Measurements from ENCODE around the gene CCDC85B.

The CCDC85B gene

DNA sequence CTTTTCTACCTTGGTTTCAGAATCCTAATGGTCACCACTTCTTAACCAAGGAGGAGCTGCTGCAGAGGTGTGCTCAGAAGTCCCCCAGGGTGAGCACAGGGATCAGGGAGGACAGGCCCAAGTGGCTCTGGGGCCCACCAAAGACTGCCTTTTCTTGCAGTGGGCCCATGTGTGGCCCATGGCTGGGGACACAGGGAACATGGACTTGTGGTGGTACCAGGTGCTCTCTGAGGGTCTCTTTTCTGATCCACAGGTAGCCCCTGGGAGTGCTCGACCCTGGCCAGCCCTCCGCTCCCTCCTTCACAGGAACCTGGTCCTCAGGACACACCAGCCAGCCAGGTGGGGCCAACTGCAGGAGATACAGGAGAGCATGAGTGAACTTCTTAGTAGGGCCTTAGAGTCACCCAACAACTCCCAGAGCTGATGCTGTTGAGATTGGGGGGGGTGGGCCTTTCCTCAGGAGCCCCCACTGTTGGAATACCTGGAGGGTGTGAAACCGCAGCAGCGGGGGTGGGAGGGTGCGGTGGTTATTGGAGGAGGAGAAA lies 28.2 kb upstream of the CCDC85B start:
- H3K9ac ChIP-seq (ENCODE audit: insufficient read length, low read depth) = peak overlapping the region; percentile 97
- H3K4me1 ChIP-seq (ENCODE audit: insufficient read depth, insufficient read length) = peaks cover 28% of the 10 kb centered on the region
- H3K27me3 ChIP-seq (ENCODE audit: insufficient read depth, insufficient read length) = no peaks in the 10 kb centered on the region
- H3K4me3 ChIP-seq (ENCODE audit: insufficient read length, low read depth) = no peak overlapping the region
- no peak for TF ChIP-seq ZNF274 (IDR thresholded peaks at IDR 0.05; ENCODE audit: low read depth, low read length)
- TF ChIP-seq YY1 (IDR thresholded peaks at IDR 0.05; ENCODE audit: insufficient read depth, insufficient read length) = no peak
- TF ChIP-seq SUZ12 (IDR thresholded peaks at IDR 0.05; ENCODE audit: extremely low read depth, insufficient read depth, insufficient read length) = no peak
- H3K9me3 ChIP-seq (ENCODE audit: insufficient read depth, low read length) = no peaks in the 10 kb centered on the region
- peaks cover 62% of the 10 kb centered on the region for H3K36me3 ChIP-seq (ENCODE audit: insufficient read depth, insufficient read length, low read length)
- DNase-seq (ENCODE audit: low read depth, low spot score) = no peak

- no peak for DNase-seq (ENCODE audit: low read depth, low spot score)
- Histone ChIP-seq H3K9ac (ENCODE audit: insufficient read length, low read depth) (no peak overlapping the region), H3K36me3 (ENCODE audit: insufficient read depth, insufficient read length, low read length) (peaks cover 65% of the 10 kb centered on the region), H3K27me3 (ENCODE audit: insufficient read depth, insufficient read length) (no peaks in the 10 kb centered on the region), H3K4me1 (ENCODE audit: insufficient read depth, insufficient read length) (peaks cover 28% of the 10 kb centered on the region), H3K9me3 (ENCODE audit: insufficient read depth, low read length) (no peaks in the 10 kb centered on the region), H3K4me3 (ENCODE audit: insufficient read length, low read depth) (no peak overlapping the region)
- TF ChIP-seq YY1 (IDR thresholded peaks at IDR 0.05; ENCODE audit: insufficient read depth, insufficient read length) (no peak), SUZ12 (IDR thresholded peaks at IDR 0.05; ENCODE audit: extremely low read depth, insufficient read depth, insufficient read length) (no peak), ZNF274 (IDR thresholded peaks at IDR 0.05; ENCODE audit: low read depth, low read length) (no peak)
Measured at GRCh38 chr11:65862941-65863888, 27.3 kb upstream of the CCDC85B start.

GRCh38 chr11:65863889-65864705 lies 26.4 kb upstream of the CCDC85B start:
- H3K4me1 ChIP-seq (ENCODE audit: insufficient read depth, insufficient read length) = peaks cover 28% of the 10 kb centered on the region
- H3K36me3 ChIP-seq (ENCODE audit: insufficient read depth, insufficient read length, low read length) = peaks cover 73% of the 10 kb centered on the region
- H3K4me3 ChIP-seq (ENCODE audit: insufficient read length, low read depth) = no peak overlapping the region
- DNase-seq (ENCODE audit: low read depth, low spot score) = no peak
- no peaks in the 10 kb centered on the region for H3K27me3 ChIP-seq (ENCODE audit: insufficient read depth, insufficient read length)
- H3K9ac ChIP-seq (ENCODE audit: insufficient read length, low read depth) = no peak overlapping the region
- no peak for TF ChIP-seq SUZ12 (IDR thresholded peaks at IDR 0.05; ENCODE audit: extremely low read depth, insufficient read depth, insufficient read length)
- TF ChIP-seq YY1 (IDR thresholded peaks at IDR 0.05; ENCODE audit: insufficient read depth, insufficient read length) = no peak
- no peak for TF ChIP-seq ZNF274 (IDR thresholded peaks at IDR 0.05; ENCODE audit: low read depth, low read length)
- no peaks in the 10 kb centered on the region for H3K9me3 ChIP-seq (ENCODE audit: insufficient read depth, low read length)

DNA sequence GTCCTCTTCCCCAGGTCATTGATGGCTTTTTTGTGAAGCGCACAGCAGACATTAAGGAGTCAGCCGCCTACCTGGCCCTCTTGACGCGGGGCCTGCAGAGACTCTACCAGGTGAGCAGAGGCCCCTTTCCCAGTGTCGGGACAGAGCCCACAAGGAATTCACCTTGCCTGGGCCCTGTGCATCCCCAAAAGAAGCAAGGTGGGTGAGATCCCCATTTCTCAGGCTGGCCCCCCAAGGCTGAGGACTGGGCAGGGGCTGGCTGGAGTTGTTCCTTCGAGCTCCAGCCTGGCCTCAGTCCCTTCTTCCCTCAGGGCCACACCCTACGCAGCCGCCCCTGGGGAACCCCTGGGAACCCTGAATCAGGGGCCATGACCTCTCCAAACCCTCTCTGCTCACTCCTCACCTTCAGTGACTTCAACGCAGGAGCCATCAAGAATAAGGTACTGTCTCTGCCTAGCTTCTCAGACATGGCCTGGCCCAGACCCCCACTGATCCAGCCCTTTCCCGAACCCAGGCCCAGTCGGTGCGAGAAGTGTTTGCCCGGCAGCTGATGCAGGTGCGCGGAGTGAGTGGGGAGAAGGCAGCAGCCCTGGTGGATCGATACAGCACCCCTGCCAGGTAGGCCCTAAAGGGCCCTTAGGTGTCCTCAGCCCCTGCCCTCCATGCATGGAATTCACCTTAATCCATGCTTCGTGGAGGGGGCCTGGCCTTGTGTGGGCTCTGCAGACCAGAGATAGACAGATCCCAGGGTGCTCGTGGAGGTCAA lies 25.6 kb upstream of the CCDC85B start:
- no peak for DNase-seq (ENCODE audit: low read depth, low spot score)
- Histone ChIP-seq H3K4me1 (ENCODE audit: insufficient read depth, insufficient read length) (peaks cover 28% of the 10 kb centered on the region), H3K9ac (ENCODE audit: insufficient read length, low read depth) (no peak overlapping the region), H3K9me3 (ENCODE audit: insufficient read depth, low read length) (no peaks in the 10 kb centered on the region), H3K27me3 (ENCODE audit: insufficient read depth, insufficient read length) (no peaks in the 10 kb centered on the region), H3K36me3 (ENCODE audit: insufficient read depth, insufficient read length, low read length) (peaks cover 81% of the 10 kb centered on the region), H3K4me3 (ENCODE audit: insufficient read length, low read depth) (no peak overlapping the region)
- TF ChIP-seq YY1 (IDR thresholded peaks at IDR 0.05; ENCODE audit: insufficient read depth, insufficient read length) (no peak), ZNF274 (IDR thresholded peaks at IDR 0.05; ENCODE audit: low read depth, low read length) (no peak), SUZ12 (IDR thresholded peaks at IDR 0.05; ENCODE audit: extremely low read depth, insufficient read depth, insufficient read length) (no peak)

GRCh38 chr11:65865550-65866172 lies 24.8 kb upstream of the CCDC85B start:
- TF ChIP-seq ZNF274 (IDR thresholded peaks at IDR 0.05; ENCODE audit: low read depth, low read length) = no peak
- no peak for TF ChIP-seq YY1 (IDR thresholded peaks at IDR 0.05; ENCODE audit: insufficient read depth, insufficient read length)
- TF ChIP-seq SUZ12 (IDR thresholded peaks at IDR 0.05; ENCODE audit: extremely low read depth, insufficient read depth, insufficient read length) = no peak
- no peak for DNase-seq (ENCODE audit: low read depth, low spot score)
- H3K36me3 ChIP-seq (ENCODE audit: insufficient read depth, insufficient read length, low read length) = peaks cover 89% of the 10 kb centered on the region
- H3K4me3 ChIP-seq (ENCODE audit: insufficient read length, low read depth) = no peak overlapping the region
- peaks cover 33% of the 10 kb centered on the region for H3K4me1 ChIP-seq (ENCODE audit: insufficient read depth, insufficient read length)
- no peaks in the 10 kb centered on the region for H3K9me3 ChIP-seq (ENCODE audit: insufficient read depth, low read length)
- no peak overlapping the region for H3K9ac ChIP-seq (ENCODE audit: insufficient read length, low read depth)
- no peaks in the 10 kb centered on the region for H3K27me3 ChIP-seq (ENCODE audit: insufficient read depth, insufficient read length)

- H3K9ac ChIP-seq (ENCODE audit: insufficient read length, low read depth) = peak overlapping the region; percentile 24
- H3K36me3 ChIP-seq (ENCODE audit: insufficient read depth, insufficient read length, low read length) = peaks cover 94% of the 10 kb centered on the region
- no peak overlapping the region for H3K4me3 ChIP-seq (ENCODE audit: insufficient read length, low read depth)
- no peaks in the 10 kb centered on the region for H3K9me3 ChIP-seq (ENCODE audit: insufficient read depth, low read length)
- peaks cover 41% of the 10 kb centered on the region for H3K4me1 ChIP-seq (ENCODE audit: insufficient read depth, insufficient read length)
- DNase-seq (ENCODE audit: low read depth, low spot score) = no peak
- TF ChIP-seq SUZ12 (IDR thresholded peaks at IDR 0.05; ENCODE audit: extremely low read depth, insufficient read depth, insufficient read length) (no peak), YY1 (IDR thresholded peaks at IDR 0.05; ENCODE audit: insufficient read depth, insufficient read length) (no peak), ZNF274 (IDR thresholded peaks at IDR 0.05; ENCODE audit: low read depth, low read length) (no peak)
- H3K27me3 ChIP-seq (ENCODE audit: insufficient read depth, insufficient read length) = no peaks in the 10 kb centered on the region
Measured at GRCh38 chr11:65866509-65867283, 23.8 kb upstream of the CCDC85B start.
